ENCODE data around the gene ME3. TPM values are rescaled to one million over a fixed set of nuclear protein-coding genes. Genes with fewer than 3 reads are reported as not detected.

Gene ME3
- total and polyA plus RNA-seq, 4 donors = 1.4 to 7.2 (median 2.3) TPM

DNA sequence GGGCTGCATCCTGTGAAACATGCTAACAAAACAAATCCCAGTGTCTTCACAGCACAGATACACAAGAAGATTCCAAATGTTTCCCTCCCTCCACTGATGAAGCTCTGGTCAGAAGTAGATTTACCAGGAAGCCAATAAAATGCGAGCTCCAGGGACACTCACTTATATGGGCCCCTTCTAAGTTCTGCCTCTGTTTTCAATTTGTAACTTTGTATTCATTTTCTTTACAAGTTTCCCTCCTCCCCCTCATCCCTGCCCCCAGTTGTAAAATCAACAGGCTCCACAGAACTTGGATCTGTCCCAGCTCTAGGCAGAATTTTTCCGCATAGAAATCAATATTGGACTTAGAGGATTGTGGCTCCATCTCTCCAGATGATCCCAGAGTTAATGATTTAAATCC lies 48.1 kb upstream of the ME3 start:
- no peak overlapping the region for H3K9ac ChIP-seq (ENCODE audit: low read depth in 1 of 2, low read length in 2 of 2)
- WGBS = 61% methylated on average over 2 of the region's 2 CpGs
- H3K27ac ChIP-seq (ENCODE audit: low read depth in 1 of 2, low read length in 2 of 2) = no peak overlapping the region
- TF ChIP-seq RXRA (IDR thresholded peaks at IDR 0.05) = no peak
- no peak for TF ChIP-seq RAD21 (IDR thresholded peaks at IDR 0.05)
- TF ChIP-seq HNF4G (IDR thresholded peaks at IDR 0.05) = no peak
- TF ChIP-seq EGR1 (IDR thresholded peaks at IDR 0.05; ENCODE audit: low read depth in 2 of 2) = no peak
- TF ChIP-seq YY1 (IDR thresholded peaks at IDR 0.05) = no peak
- TF ChIP-seq ATF3 (IDR thresholded peaks at IDR 0.05) = no peak
- TF ChIP-seq GABPA (IDR thresholded peaks at IDR 0.05 in 1 of 2, conservative IDR thresholded peaks at IDR 0.05 in 1 of 2) = no peak
- TF ChIP-seq, protein P1, sequence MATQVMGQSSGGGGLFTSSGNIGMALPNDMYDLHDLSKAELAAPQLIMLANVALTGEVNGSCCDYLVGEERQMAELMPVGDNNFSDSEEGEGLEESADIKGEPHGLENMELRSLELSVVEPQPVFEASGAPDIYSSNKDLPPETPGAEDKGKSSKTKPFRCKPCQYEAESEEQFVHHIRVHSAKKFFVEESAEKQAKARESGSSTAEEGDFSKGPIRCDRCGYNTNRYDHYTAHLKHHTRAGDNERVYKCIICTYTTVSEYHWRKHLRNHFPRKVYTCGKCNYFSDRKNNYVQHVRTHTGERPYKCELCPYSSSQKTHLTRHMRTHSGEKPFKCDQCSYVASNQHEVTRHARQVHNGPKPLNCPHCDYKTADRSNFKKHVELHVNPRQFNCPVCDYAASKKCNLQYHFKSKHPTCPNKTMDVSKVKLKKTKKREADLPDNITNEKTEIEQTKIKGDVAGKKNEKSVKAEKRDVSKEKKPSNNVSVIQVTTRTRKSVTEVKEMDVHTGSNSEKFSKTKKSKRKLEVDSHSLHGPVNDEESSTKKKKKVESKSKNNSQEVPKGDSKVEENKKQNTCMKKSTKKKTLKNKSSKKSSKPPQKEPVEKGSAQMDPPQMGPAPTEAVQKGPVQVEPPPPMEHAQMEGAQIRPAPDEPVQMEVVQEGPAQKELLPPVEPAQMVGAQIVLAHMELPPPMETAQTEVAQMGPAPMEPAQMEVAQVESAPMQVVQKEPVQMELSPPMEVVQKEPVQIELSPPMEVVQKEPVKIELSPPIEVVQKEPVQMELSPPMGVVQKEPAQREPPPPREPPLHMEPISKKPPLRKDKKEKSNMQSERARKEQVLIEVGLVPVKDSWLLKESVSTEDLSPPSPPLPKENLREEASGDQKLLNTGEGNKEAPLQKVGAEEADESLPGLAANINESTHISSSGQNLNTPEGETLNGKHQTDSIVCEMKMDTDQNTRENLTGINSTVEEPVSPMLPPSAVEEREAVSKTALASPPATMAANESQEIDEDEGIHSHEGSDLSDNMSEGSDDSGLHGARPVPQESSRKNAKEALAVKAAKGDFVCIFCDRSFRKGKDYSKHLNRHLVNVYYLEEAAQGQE (IDR thresholded peaks at IDR 0.05) = no peak
- TF ChIP-seq FOXA1 (IDR thresholded peaks at IDR 0.05) = no peak
- no peak for TF ChIP-seq JUND (IDR thresholded peaks at IDR 0.05)
- no peak for TF ChIP-seq SP1 (IDR thresholded peaks at IDR 0.05)
- TF ChIP-seq MAX (IDR thresholded peaks at IDR 0.05) = no peak
- TF ChIP-seq, protein P2, sequence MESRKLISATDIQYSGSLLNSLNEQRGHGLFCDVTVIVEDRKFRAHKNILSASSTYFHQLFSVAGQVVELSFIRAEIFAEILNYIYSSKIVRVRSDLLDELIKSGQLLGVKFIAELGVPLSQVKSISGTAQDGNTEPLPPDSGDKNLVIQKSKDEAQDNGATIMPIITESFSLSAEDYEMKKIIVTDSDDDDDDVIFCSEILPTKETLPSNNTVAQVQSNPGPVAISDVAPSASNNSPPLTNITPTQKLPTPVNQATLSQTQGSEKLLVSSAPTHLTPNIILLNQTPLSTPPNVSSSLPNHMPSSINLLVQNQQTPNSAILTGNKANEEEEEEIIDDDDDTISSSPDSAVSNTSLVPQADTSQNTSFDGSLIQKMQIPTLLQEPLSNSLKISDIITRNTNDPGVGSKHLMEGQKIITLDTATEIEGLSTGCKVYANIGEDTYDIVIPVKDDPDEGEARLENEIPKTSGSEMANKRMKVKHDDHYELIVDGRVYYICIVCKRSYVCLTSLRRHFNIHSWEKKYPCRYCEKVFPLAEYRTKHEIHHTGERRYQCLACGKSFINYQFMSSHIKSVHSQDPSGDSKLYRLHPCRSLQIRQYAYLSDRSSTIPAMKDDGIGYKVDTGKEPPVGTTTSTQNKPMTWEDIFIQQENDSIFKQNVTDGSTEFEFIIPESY (IDR thresholded peaks at IDR 0.05) = no peak
- TF ChIP-seq TAF1 (conservative IDR thresholded peaks at IDR 0.05) = no peak
- no peak for TF ChIP-seq HNF4A (conservative IDR thresholded peaks at IDR 0.05)
- TF ChIP-seq CTCF (IDR thresholded peaks at IDR 0.05; ENCODE audit: low read depth, low read length, missing input control) = no peak
- H3K4me1 ChIP-seq (ENCODE audit: control insufficient read depth in 4 of 4, insufficient read depth in 4 of 4, low read length in 3 of 4) = no peaks in the 10 kb centered on the region
- no peak overlapping the region for H3K4me3 ChIP-seq (ENCODE audit: low read depth in 1 of 3, low read length in 3 of 3)
- peaks cover 0 to 5% (median 0%) of the 10 kb centered on the region in 4 donors for H3K9me3 ChIP-seq (ENCODE audit: control insufficient read depth in 4 of 4, low read length in 3 of 4)
- H3K27me3 ChIP-seq (ENCODE audit: control insufficient read depth in 4 of 4, insufficient read depth in 4 of 4, low read length in 3 of 4) = no peaks in the 10 kb centered on the region
- DNase-seq (ENCODE audit: low spot score) = no peak
- H3K36me3 ChIP-seq (ENCODE audit: control insufficient read depth in 4 of 4, insufficient read depth in 3 of 4, low read depth in 1 of 4, low read length in 3 of 4) = no peaks in the 10 kb centered on the region

Data from liver (tissue), 9 donors.